GM18508 (cell line): ENCODE data around the gene SMIM21.

Experiments used
- ATAC-seq: cut with Tn5 transposase; IDR thresholded peaks from one replicate; pipeline ENCODE4 v1.9.1; 2021; ENCODE audit warnings: moderate number of reproducible peaks; ENCODE audit not compliant: insufficient read depth, unreplicated experiment

SMIM21 gene

GRCh38 chr18:75378376-75379315 lies 48.9 kb downstream of the SMIM21 start:
- ATAC-seq, result no peak

GRCh38 chr18:75377926-75378325 lies 49.6 kb downstream of the SMIM21 start:
- no peak for ATAC-seq

GRCh38 chr18:75377258-75377657 lies 50.2 kb downstream of the SMIM21 start:
- ATAC-seq, result no peak

- no peak for ATAC-seq
These were observed 51.5 kb downstream of the SMIM21 start for GRCh38 chr18:75376004-75376403.

- no peak for ATAC-seq
These were observed 52.2 kb downstream of the SMIM21 start for GRCh38 chr18:75375341-75375740.

- no peak for ATAC-seq
These were observed 53.0 kb downstream of the SMIM21 start for GRCh38 chr18:75374466-75374865.

GRCh38 chr18:75369026-75369721 lies 58.3 kb downstream of the SMIM21 start:
- ATAC-seq, result no peak

GRCh38 chr18:75365837-75366236 lies 61.7 kb downstream of the SMIM21 start:
- ATAC-seq, result no peak

- no peak for ATAC-seq
These were observed 62.3 kb downstream of the SMIM21 start for GRCh38 chr18:75365254-75365629.

GRCh38 chr18:75364512-75365253 lies 62.8 kb downstream of the SMIM21 start:
- no peak for ATAC-seq

GRCh38 chr18:75363446-75364225 lies 63.9 kb downstream of the SMIM21 start:
- no peak for ATAC-seq

- ATAC-seq, result no peak
These were observed 65.1 kb downstream of the SMIM21 start for GRCh38 chr18:75362435-75362834.

GRCh38 chr18:75360941-75361340 lies 66.6 kb downstream of the SMIM21 start:
- no peak for ATAC-seq

GRCh38 chr18:75360215-75360614 lies 67.3 kb downstream of the SMIM21 start:
- ATAC-seq, result no peak
